ENCODE data around the gene ABHD14A.

Gene ABHD14A

GRCh38 chr3:51941798-51942602, 32.9 kb upstream of the ABHD14A start, which contains the start of the genes PARP3 and RRP9:
PARP3 (plus strand) TSS chr3:51942363; CDS start chr3:51943356, 993 bp downstream.
RRP9 (minus strand) TSS chr3:51941904; CDS start chr3:51941867, 37 bp downstream.
- DNase-seq: peak; percentile 98

- DNase-seq: no peak
These were observed 32.0 kb upstream of the ABHD14A start for GRCh38 chr3:51942603-51943450.

GRCh38 chr3:51943451-51944391, 31.1 kb upstream of the ABHD14A start:
- no peak for DNase-seq

- DNase-seq: no peak
These were observed 30.3 kb upstream of the ABHD14A start for GRCh38 chr3:51944451-51945021.

- DNase-seq: no peak
These were observed 29.6 kb upstream of the ABHD14A start for GRCh38 chr3:51945031-51945840.

DNA sequence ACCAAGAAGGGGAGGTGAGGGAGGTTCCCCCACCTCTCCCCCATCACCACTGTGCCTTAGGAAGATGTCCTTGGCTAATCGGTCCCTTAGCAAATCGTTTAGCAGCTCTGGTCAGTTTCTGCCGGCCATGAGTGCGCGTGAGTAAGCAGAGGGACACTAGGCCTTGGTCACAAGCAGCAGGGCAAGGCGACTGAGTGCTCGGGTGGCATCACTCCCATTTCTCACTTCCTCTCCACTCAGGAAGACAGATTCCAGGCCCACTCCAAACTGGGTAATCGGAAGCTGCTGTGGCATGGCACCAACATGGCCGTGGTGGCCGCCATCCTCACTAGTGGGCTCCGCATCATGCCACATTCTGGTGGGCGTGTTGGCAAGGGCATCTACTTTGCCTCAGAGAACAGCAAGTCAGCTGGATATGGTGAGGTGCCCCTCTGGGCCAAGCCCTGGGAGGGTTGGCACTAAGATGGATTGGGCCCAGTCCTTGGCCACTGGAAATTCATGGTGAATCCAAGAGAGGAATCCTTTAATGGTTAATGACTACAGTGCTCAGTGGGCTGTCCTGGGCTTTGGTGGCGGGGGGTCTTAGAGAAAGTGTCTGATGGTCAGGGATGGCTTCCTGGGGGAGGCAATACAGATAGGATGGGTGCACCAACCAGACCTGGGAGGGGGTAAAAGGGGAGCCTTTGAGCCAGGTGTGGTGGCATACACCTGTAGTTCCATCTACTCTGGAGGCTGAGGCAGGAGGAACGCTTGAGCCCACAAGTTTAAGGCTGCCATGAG, 28.7 kb upstream of the ABHD14A start:
- no peak for DNase-seq

GRCh38 chr3:51946796-51947195, 28.1 kb upstream of the ABHD14A start:
- no peak for DNase-seq

- DNase-seq: no peak
These were observed 27.5 kb upstream of the ABHD14A start for GRCh38 chr3:51947215-51947900.

DNA sequence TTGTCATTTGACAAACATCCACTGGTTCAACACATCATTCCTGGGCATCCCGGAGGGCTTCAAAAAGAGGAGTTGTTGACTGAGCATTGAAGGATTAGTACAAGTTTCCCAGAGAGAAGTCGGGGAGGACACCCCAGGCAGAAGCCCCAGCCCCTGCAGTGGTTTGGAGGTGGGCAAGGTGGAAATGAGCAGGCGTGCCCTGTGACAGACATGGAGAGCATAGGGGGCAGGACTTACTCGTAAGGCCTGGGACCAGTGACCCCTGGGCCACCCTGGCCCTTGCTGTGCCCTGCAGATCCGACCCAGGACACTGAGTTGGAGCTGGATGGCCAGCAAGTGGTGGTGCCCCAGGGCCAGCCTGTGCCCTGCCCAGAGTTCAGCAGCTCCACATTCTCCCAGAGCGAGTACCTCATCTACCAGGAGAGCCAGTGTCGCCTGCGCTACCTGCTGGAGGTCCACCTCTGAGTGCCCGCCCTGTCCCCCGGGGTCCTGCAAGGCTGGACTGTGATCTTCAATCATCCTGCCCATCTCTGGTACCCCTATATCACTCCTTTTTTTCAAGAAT, 26.8 kb upstream of the ABHD14A start:
- no peak for DNase-seq

DNA sequence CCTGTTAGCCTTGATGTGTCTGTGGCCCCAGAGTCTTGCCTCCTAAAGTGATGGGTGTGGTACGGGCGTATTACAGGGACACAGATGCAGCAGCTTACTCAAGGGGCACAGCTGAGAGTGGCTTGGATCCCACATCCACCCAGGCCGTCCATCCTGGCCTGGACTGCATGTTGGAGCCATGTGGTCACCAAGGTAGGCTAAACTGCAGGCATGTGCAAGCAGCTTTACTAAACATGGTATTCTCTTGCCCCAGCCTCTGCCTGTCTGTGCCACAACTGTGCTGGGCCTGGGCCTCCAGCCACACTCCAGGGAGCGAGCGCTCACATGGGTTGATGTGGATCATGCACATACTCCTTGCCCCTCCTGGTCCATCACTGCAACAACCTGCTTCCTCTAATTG, 25.7 kb upstream of the ABHD14A start:
- DNase-seq: no peak

DNA sequence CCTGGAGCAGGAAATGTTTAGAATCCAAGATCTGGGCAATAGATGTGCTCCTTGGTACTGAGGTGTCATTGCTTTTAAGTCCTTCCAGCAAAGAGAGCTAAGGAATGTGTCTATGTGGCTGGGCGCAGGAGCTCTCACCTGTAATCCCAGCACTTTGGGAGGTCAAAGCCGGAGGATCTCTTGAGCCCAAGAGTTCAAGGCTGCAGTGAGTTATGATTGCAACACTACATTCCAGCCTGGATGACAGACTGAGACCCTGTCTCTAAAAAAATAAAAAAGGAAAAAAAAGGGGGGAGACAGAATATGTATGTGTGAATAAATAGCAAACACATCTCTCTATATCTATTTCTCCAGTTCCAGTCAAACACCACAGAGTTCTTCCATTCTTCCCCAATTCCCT, 24.0 kb upstream of the ABHD14A start:
- no peak for DNase-seq

GRCh38 chr3:51953445-51953844, 21.4 kb upstream of the ABHD14A start:
- DNase-seq: peak; percentile 21

DNA sequence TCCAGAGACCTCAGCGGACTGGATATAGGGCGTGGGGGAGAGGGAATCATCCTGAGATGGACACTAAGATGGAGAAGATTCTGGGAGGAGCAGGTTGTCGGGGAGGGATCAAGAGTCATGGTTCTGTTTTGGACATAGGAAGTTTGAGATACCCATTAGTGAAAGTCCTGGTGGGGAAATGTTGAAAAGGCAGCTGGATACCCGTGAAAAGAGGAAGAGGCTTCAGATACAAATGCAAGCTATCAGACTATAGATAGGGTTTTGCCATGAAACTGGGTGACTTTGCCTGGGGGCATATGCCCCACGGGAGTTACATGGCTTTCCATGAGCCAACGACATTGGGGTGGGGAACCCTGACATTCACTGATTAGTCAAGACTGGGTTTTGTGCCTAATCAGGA, 20.8 kb upstream of the ABHD14A start:
- no peak for DNase-seq

DNA sequence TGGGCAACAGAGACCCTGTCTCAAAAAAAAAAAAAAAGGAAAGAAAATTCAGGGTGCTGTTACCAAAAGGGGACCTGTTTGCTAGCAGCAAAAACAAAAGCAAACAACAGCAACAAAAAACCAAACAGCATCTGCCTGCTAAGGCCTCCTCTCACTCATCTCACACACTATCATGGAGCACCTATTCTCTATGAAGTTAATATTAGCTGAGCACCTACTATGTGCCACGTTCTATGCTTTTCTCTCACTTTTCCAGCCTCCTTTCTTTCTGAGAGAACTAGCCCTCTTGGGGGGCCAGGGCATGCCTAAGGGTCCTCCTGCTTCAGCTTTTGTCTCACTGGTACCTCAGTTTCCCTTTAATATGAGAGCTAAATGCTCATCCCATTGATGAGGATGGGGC, 20.2 kb upstream of the ABHD14A start:
- DNase-seq: no peak

- DNase-seq: no peak
These were observed 19.5 kb upstream of the ABHD14A start, which contains the start of gene GPR62 for GRCh38 chr3:51955175-51955892. GPR62 (plus strand) TSS chr3:51955381; CDS start chr3:51955653, 272 bp downstream.

GRCh38 chr3:51955893-51956770, 18.7 kb upstream of the ABHD14A start:
- no peak for DNase-seq

GRCh38 chr3:51957520-51958205, 17.2 kb upstream of the ABHD14A start:
- no peak for DNase-seq

All from NCI-H524 treated with DMSO at 0.1 percent for 48 hours (cell line).